Fibroblast of skin of right quadriceps (primary cell): ENCODE measurements around the gene PLCG2.
"Not testable (repeated sequence)": the region's sequence is repeated elsewhere in the genome, so short reads cannot be mapped to it uniquely, and the experiment has no call there.

Experiments used
- DNase-seq: peaks from one replicate; pipeline ENCODE4 v3.0.0-alpha.2; 2013

PLCG2 gene

DNA sequence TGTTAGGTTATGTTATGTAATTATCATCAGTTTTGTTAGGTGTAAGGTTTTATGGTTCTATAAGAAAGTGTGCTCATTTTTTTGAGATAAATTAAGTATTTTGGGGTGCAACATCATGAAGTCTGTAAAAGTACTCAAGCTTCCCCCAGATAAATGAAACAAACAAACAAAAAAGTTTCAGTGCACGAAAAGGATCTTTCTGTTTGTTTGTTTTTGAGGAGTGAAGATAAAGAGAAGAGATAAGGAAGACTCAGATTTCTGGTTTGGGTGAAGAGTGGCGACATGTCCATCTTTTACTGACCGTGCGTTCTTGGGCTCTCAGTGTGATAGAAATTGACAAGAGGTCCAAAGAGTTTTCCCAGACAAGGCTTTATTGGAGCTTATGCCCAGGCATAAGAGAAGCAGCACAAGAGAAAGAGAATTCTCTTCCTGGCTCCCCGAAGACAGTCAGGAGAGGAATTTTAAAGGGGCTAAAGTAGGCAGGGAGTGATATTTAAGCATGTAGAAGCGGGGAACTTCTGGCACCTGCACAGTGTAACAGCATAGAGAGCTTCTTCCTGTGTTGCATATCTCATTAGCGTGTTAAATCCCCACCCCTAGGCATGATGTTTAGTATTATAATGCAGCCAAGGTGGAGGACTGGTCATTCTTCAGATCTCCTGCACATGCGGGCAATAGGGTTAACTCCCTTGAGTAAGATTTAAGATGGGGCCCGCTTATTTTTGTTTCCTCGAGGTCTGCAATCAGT is 71.3 kb downstream of the PLCG2 start:
- DNase-seq: no peak

DNA sequence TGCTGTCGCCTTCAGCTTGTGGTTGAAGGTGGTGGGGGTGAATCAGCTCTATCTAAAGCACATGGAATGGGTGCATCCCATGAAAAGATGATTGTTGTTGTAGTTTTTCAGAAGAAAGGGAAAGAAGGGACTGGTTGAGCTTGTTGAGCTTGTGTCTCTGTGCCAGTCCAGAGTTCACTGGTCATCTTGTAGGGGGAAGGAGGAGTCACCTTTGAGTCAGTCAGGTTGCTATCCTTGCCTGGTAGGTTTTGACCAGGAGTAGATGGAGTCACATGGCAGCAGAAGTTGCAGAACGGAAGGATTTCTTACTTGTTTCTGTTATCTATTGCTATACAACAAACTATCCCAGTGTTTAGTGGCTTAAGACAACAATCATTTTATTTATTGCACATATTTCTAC is 73.3 kb downstream of the PLCG2 start:
- no peak for DNase-seq

DNA sequence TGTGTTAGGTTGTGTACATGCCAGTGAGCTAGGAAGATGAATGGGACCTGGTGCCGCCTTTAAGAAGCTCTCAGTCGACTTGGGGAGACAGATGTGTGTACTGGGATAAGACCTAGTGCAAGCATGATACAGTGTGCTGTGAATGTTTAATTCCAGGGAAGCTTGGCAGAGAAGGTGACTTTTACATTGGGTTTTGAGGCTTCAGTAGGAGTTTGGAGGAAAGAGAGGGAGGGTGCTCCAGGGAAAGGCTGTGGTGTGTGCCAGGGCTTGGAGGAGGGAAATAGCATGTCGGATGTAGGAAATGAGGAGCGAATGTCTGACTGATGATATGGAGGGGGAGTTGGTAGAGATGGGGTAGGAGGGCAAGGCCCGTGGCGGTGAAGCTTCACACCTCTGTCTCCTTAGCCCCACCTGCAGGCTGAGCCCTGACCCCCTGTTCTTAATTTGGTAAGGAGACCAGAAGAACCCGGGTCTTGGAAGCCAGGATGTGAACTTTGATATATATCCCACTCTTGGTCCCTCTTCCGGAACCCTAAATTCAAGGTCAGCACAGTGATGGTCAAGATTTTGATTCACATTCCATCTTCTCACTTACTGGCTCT is 76.6 kb downstream of the PLCG2 start:
- DNase-seq: no peak

DNA sequence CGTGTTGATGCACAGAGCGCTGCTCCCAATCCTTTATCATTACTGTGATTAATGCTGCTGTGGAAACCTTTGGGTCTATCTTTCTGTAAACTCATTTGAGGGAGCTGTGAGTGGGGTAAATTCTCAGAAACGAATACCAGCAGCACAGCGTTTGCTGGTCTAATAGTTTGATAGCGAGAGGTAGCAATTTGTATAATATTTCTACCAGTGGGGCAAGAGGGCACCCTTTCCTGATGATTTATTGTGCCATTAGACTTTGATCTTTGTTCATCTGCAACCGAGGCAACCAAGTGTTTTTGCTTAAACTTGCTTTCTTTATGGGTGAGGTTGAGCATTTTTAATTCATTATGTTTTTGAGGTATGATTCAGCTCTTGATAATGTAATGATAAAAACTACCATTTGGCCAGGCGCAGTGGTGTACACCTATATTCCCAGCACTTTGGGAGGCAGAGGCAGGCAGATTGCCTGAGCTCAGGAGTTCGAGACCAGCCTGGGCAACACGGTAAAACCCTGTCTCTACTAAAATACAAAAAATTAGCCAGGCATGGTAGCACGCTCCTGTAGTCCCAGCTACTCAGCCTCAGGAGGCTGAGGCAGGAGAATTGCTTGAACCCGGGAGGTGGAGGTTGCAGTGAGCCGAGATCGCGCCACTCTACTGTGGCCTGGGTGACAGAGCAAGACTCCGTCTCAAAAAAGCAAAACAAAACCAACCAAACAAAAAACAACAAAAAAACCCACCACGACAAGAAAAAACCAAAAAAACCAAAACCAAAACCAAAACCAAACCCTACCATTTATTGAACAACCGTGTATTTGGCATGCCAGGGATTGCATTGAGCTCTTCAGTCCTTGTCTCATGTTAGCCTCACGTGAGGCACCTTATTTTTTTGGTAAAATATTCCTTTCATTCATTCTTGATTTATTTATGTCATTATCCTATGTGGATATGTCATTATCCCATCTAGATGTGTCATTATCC is 81.5 kb downstream of the PLCG2 start:
- no peak for DNase-seq

DNA sequence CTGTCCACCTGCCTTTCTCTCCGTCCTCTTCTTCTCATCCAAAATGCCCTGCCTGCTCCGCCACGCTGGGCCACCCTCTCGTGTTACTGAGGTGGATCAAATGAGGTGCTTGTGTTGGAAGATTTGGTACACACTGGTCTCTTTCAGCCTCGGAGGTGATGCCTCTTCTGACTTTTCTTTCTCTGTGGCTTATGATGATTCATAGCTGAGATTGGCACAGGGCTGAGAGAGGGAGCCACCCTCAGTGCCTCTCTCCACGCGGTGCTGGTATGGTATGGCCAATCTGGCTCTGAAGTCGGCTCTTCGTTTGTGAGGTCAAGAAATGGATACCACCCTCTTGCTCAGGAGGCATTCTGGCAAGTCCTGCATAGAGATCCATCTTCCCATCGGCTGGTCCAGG is 82.4 kb downstream of the PLCG2 start:
- DNase-seq: no peak

DNA sequence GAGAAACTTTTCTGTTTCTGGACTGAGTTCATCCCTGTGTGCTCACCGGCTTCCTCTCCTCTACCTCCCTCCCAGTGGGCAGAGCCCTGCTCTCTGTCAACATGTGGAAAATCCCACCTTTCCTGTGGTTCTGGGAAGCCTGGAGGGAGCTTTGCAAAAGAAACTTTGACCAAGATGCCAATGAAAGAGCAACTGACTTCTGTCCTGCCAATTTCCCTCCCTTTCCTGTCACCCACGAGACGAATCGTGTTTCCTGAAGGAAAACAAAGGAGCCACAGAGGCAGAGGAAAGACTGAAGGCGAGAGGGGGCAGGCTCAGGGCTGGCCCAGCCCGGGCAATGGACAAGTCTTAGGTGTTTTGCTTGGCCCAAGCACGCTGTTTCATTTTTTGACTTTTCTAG is 82.8 kb downstream of the PLCG2 start:
- DNase-seq: no peak

DNA sequence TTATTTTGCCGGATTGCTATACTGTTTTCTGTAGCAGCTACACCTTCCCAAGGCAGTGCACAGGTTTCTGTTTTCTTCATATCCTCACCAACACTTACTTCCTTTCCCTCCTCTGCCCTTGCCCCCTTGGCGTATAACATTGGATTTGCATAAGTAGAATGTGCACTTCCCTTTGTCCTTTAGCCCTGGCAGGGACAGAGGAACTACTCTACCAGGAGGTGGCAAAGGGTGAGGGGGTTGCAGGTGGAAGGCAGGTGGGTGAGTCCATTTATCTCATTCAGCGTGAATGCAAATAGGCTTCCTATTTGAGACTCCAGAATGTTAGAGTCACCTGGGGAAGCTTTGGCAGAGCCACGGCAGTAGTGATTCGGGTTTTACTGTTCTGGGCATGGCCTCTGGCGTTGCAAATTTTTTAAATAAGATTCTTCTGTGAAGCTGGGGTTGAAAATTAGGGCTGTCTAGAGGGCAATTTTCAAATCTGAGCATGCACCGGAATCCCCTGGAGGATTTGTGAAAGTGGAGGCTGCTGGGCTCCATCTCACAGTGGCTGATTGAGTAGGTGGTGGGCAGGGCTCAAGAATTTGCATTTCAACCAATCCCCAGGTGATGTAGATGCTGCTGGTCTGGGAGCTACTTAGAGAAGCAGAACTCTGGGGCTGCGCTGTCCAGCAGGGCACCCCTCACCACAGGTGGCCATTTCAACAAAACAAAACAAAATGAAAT is 84.7 kb downstream of the PLCG2 start:
- no peak for DNase-seq

DNA sequence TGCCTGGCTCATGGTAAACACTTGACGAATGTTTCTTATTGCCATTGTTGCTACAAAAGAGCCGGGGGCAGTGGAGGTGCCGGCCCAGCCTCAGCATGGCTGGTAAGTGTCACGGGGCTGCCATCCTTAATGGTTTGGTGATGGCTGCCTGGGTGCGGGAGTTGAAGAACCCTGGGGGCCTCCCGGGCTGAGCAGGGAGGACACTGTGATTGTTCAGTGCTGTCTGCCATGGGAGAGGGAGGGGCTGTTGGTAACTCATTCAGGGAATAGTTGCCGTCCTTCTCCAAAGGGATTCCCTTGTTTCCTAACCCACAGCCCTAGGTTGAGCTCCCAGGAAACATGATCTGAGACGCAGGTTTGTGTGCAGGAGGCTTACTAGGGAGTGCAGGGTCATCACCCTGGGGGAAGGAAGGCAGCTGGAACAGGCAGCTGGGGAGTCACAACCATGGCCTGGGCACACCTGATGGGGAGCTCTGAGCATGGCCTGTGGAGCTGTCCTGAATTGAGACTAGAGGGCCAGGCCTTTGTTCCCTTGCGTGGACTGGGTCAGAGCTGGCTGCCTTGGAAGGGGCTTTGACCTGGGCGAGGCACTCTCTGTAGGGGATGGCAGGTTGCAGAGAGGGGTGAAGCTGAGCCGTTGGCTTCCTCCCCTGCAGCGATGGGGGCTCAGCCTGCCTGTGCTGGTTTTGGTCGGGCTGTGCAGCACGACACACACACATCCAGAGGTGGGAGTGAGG is 85.7 kb downstream of the PLCG2 start:
- DNase-seq: no peak

DNA sequence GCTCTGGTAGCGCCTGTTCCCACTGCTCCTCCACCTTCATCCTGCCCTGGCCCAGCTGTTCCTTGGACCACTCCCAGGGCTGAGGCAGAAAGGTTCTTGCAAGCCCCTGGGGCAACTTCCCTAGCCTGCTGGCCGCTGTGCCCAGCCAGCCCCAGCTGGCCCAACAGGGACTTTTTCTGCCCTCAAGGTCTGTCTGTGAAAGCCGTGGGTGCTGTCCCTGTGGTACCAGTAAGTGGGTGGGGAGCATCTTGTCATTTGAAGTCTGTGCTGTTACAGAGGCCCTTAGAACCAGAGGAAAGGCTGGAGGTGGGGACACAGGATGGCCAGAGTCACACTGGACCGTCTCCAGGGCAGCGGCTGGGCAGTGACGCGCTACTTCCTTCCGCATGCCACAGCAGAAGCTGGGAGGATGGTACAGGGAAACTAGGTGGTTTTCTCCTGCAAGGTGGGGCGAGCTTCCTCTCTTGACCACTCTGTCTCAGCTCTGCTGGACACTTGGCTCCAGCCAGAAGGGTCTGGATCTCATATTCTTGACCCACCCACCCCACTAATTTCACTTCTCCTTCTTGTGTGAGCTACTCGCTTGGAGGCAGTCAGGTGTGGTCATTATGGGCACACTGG is 87.8 kb downstream of the PLCG2 start:
- DNase-seq: no peak

DNA sequence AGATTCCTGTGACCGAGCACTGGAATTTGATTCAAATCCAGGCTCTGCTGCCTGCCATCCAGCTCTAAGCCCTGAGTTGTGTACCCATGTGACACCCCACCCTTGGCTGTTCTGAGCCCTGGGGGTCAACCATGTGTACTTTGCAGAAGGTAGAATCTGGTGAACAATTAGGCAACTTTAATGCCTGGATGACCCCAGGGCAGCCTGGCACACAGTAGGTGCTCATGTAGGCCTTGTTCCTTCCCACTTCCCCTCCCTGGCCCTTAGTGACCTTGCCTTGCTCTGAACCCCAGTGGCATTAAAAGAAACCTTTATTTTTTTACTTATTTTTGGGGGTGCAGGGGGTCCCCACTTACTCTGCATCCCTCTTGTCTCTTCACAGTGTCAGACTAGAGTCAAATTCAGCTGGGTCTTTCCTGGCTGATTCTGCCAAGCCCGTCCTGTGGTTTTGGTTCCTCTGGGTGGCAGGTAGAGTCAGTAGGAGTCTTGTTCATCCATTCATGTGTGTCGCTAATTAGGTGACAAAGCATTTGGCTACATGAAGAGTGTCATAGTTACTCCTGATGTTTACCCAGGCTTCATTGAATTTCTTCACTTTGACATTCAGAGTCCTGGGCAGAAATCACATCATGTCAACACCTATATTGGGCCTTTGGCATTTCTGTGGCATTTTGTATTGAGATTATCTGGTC is 89.1 kb downstream of the PLCG2 start:
- DNase-seq: no peak

DNA sequence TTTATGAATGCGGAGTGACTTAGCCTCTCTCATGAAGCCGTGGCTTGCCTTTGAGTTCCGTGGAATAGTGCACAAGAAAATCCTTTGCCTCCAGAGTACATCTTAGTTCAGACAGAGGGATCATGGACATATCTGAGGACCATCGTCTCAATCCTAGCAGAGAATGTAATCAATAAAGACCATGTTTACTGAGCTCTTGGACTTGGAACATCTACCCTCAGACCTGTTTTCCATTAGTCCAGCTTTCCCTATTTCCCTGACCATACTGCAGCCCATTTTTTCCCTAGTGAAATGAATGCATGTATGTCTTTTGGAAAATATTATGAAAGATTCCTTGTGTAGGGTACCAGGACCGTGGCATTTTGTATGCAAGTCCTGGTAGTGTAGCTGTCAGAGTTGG is 90.2 kb downstream of the PLCG2 start:
- no peak for DNase-seq

DNA sequence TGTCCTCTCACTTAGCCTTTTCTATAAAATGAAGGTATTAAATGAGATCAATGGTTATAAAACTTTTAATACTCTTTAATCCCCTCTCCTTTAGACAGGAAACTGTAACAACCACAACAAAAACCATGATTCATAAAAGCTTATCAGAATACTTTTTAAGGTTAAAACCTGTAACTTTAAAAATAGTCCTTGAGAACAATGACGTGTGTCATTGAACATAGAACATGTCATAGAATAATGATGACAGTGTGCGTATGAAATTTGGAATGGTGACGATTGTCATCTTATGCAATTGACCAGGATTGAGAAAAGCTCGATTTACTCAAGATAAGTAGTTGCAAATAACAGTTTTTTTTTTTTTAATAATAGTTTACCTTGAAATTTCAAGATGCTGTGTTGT is 94.1 kb downstream of the PLCG2 start:
- DNase-seq: no peak

DNA sequence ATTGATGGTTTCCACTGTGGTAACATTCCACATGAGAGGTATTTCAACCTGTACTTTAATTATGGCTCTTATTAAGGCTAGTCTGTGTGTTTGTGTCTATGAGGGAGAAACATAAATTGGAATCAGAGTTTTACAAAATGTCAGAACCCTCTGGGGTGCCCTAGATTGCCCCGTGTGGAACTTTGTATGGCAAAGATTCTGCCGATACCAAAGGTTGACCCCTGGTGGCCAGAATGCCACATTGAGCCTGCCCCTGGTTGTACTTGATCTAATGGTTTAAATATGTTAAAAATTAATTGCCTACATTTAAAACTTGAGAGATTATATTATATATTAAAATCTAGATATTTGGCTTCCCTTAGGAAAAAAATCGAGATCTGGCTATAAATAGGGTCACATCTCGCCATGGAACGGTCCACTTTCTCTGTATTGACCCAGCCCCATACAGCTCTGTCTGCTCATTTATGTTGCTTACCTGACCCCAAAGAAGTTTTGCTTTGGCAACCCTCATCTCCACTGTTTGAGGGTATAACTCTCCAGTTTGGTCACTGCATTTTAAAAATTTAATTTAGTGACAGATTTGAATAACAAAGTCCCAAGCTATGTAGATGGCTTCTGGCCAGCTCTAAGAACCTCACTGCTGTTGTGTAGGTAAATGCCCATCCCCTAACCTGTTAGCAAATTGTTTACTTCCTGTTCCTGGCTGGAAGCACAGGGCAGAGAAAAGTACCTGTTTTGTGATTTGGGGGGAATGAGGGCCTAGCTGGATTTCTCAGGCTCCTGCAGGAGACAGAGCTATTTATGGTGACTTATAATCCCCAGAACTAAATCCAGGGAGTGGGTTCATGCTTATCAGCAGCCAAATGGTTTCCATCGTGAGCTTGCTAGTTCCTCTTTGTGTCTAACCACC is 95.0 kb downstream of the PLCG2 start:
- peak; percentile 37 for DNase-seq

DNA sequence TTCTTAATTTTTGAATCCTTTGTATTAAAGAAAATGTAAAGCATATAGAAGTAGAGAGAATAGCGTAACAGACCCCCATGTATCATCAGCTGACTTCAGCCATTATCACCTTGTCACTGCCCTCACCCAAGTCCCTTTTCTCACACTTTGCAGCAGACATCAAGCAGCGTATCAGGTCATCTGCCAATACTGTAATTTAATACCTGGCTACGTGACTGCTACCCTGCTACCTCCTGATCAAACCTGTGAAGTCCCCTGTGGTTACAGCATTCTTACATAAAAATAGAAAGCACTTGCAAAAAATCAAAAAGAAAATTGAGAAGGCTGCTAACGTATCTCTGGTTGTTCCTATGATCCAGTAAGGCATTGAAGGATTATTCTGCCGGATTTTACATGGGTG is 96.4 kb downstream of the PLCG2 start:
- DNase-seq: no peak

DNA sequence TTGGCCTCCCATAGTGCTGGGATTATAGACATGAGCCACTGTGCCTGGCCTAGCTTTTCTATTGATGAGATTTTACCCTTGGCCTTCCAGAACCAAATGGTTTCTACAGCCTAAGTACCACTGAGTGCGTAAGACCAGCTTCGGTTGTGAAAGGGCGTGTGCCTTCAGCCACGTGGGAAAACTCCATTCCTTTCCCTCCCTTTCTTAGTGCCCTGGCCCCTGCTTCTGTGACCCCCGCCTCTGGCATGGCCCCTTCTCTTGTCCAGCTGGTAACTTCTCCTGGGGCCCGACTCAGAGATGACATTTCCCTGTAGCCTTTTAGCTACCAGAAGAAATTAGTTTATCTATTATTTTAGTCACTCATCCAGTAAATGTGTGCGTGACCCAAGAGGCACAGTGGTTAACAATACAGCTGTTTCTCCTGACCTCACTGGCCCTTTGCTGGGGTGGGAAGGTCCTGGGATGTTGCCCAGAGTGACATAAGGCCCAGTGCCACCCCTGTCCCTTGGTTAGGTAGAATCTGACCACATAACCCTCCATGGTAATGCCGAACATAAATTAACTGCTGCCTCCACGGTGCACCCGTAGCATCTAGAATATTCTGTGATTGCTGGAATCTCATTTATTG is 97.3 kb downstream of the PLCG2 start:
- no peak for DNase-seq

DNA sequence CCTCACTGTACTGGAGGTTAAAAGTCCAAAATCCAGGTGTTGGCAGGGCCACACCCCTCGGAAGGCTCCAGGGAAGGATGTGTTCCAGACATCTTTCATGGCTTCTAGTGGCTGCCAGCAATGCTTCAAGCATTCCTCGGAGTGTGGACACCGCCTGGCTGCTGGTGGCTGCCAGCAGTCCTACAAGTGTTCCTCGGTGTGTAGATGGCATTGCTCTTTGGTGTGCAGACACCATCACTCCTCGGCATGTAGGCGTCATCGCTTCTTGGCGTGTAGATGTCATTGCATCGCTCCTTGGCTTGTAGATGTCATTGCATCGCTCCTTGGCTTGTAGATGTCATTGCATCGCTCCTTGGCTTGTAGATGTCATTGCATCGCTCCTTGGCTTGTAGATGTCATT is 98.4 kb downstream of the PLCG2 start:
- not testable (repeated sequence) for DNase-seq

DNA sequence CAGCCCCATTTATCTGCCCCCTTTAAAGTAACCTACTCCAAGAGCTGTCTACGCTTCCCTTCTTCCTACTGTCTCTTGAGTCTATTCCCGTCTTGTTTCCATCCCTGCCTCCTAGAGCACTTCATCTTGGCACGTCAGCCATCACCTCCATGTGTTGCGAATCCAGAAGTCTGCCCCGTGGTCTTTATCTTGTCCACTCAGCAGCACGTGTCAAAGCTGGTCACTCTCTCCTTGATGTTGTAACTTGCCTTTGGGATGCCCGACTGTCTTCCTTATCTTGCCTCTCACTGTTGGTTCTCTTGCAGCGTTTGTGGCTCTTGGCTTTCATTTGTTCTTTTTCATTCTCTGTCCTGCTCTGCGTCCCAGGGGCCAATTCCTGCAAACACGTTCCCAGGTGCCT is 99.4 kb downstream of the PLCG2 start:
- DNase-seq: no peak

DNA sequence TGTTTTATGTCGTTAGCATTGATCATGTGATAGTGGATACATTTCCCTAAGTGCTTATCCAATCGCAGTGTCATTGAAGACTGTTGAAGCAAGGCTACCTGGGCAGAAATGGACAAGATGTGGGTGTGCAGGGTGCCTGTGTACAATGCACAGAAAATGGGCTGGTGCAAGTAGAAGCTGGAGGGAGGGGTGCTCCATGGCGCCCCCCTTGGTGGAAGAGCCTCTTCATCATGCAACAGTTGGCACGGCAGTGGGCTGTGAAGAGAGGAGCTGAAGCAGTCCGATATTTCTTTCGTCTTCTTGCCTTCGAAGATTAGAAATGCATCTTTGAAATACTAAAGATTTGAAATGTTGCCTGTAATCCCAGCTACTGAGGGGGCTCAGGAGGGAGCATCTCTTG is 100.5 kb downstream of the PLCG2 start:
- DNase-seq: no peak

DNA sequence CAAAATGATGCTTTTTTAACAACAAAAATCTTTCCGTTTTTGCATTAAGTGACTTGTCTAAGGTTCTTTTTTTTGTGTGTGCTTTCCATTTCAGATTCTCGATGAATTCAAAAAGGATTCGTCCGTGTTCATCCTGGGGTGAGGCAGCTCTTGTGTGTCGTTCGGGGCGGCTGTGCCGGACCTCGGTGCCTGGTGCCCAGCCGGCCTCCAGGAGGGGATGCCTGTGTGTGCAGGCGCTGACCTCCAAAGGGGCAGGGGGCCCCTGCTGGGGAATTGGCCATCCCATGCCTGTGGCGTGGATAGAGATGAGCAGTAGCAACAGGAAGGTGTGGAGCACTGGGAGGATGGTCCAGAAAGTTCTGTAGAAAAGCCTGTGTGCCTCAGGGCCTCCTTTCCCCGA is 101.7 kb downstream of the PLCG2 start:
- DNase-seq: no peak

DNA sequence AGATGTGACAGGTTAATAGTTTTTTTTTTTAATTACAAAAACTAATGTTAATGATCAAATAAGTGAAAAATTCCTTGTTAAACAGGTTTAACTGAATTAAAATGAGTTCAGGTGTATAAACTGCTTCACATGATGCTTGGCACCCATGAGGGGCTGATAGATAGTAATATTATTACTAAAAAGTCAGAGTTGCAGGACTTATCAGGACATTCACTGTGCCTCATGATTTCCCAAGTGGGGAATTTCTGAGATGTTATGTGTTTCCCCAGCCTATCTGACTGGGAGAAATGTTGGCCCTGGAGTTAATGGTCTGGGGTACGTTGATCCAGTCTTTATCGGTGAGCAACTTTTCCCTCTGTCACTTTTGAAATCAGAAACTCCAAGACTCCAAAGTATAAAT is 102.1 kb downstream of the PLCG2 start:
- no peak for DNase-seq
